PFSK-1 (cell line): Measurements from ENCODE around the gene CDC42EP2.

Experiments
- FOXP2 ChIP-seq: optimal IDR thresholded peaks from 2 replicates; pipeline ENCODE3; 2011; ENCODE audit warnings: borderline replicate concordance, control low read depth, inconsistent platforms; ENCODE audit not compliant: insufficient read depth; ENCODE audit errors: extremely low read length, extremely low read depth
- POLR2AphosphoS5 ChIP-seq: IDR thresholded peaks from 2 replicates; pipeline ENCODE4 v1.6.1; 2012; ENCODE audit warnings: low read depth, mild to moderate bottlenecking, control low read depth, low read length, moderate library complexity
- REST ChIP-seq, 2 experiments: IDR thresholded peaks; 2 replicates each; pipeline versions ENCODE4 v1.6.1 to v1.8.0; 2011 to 2012; ENCODE audit warnings: low read depth in 2 of 2, low read length in 2 of 2, control low read depth in 1 of 2, inconsistent platforms in 1 of 2, mild to moderate bottlenecking in 1 of 2, moderate library complexity in 1 of 2; ENCODE audit not compliant: insufficient read depth in 1 of 2
- SIN3A ChIP-seq: IDR thresholded peaks from 2 replicates; pipeline ENCODE4 v1.6.1; 2012; ENCODE audit warnings: mild to moderate bottlenecking, low read length, moderate library complexity, borderline replicate concordance; ENCODE audit not compliant: insufficient read depth
- TAF1 ChIP-seq: IDR thresholded peaks from 2 replicates; pipeline ENCODE4 v1.6.1; 2012; ENCODE audit warnings: low read length, control low read depth, borderline replicate concordance; ENCODE audit not compliant: insufficient read depth

Gene CDC42EP2

GRCh38 chr11:65320386-65321075 lies 5.9 kb downstream of the CDC42EP2 start:
- TF ChIP-seq FOXP2, result no peak
- TF ChIP-seq TAF1, result no peak
- TF ChIP-seq POLR2AphosphoS5, result no peak

- TF ChIP-seq POLR2AphosphoS5, result no peak
- no peak for TF ChIP-seq TAF1
- no peak for TF ChIP-seq FOXP2
- no peak for TF ChIP-seq SIN3A
- no peak for TF ChIP-seq REST (IDR thresholded peaks at IDR 0.05; ENCODE audit: insufficient read depth in 1 of 2, low read depth in 2 of 2, low read length in 2 of 2)
Observed at GRCh38 chr11:65321076-65321475, 6.4 kb downstream of the CDC42EP2 start.

- TF ChIP-seq REST (IDR thresholded peaks at IDR 0.05; ENCODE audit: insufficient read depth in 1 of 2, low read depth in 2 of 2, low read length in 2 of 2), result no peak
- TF ChIP-seq FOXP2, result no peak
- TF ChIP-seq TAF1, result no peak
- no peak for TF ChIP-seq POLR2AphosphoS5
- no peak for TF ChIP-seq SIN3A
Observed at GRCh38 chr11:65321828-65322485, 7.3 kb downstream of the CDC42EP2 start.

GRCh38 chr11:65323813-65324212 lies 9.1 kb downstream of the CDC42EP2 start:
- TF ChIP-seq TAF1 (no peak), POLR2AphosphoS5 (no peak), FOXP2 (no peak), REST (IDR thresholded peaks at IDR 0.05; ENCODE audit: insufficient read depth in 1 of 2, low read depth in 2 of 2, low read length in 2 of 2) (no peak), SIN3A (no peak)

DNA sequence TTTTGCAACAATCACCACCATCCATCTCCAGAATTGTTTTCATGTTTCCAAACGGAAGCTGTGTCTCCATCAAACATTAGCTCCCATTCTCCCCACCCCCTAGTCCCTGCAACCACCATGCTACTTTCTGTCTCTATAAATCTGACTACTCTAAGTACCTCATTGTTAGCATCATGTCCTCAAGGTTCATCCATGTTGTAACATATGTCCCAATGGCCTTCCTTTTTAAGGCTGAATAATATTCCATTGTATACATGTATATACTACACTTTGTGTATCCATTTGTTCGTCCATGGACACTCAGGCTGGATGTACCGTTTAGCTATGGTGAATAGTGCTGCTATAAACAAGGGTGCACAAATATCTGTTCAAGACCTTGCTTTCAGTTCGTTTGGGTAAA lies 10.8 kb downstream of the CDC42EP2 start:
- TF ChIP-seq FOXP2, result no peak
- TF ChIP-seq POLR2AphosphoS5, result no peak
- no peak for TF ChIP-seq SIN3A
- no peak for TF ChIP-seq REST (IDR thresholded peaks at IDR 0.05; ENCODE audit: insufficient read depth in 1 of 2, low read depth in 2 of 2, low read length in 2 of 2)
- TF ChIP-seq TAF1, result no peak
